ENCODE data around the gene PPIC. TPM values are rescaled to one million over a fixed set of nuclear protein-coding genes. Genes with fewer than 3 reads are reported as not detected.

Gene PPIC
- polyA plus RNA-seq, 3 donors, result not detected

DNA sequence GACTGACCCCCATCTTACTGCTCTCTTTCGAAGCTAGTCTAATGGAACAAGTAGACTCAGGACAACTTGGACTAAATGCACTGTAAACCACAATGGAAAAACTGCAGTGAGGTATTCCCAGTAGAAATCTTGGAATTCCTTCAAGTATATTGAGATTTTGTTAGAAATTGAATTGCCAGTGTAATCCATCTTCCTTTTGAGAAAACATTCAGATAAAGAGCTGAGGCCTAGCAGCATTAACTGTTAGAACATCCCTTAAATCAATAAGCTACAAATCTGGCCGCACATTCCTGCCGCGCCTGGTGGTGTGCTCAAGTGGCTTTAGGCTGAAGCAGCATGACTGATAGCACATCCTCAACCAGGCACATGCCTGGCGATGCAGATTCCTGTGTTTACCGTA is 29.3 kb downstream of the PPIC start:
- Histone ChIP-seq H3K27me3 (ENCODE audit: control insufficient read depth in 2 of 2, insufficient read depth in 2 of 2, low read length in 2 of 2) (no peaks in the 10 kb centered on the region), H3K9me3 (replicated peaks in 1 of 2; ENCODE audit: control insufficient read depth in 1 of 2, insufficient read depth in 1 of 2, low read length in 2 of 2) (no peaks in the 10 kb centered on the region), H3K27ac (ENCODE audit: low read depth in 1 of 2, low read length in 2 of 2) (no peak overlapping the region), H4K20me1 (ENCODE audit: insufficient read depth, low read length) (no peaks in the 10 kb centered on the region), H2AFZ (ENCODE audit: insufficient read depth, low read depth, low read length, poor library complexity, severe bottlenecking) (no peak overlapping the region), H3K4me3 (replicated peaks in 1 of 3; ENCODE audit: low read depth in 2 of 3, low read length in 3 of 3) (no peak overlapping the region), H3K9ac (ENCODE audit: insufficient read depth, low read length, poor library complexity, severe bottlenecking) (no peak overlapping the region), H3K36me3 (replicated peaks in 1 of 2; ENCODE audit: control insufficient read depth in 1 of 2, insufficient read depth in 2 of 2, low read length in 2 of 2) (no peaks in the 10 kb centered on the region), H3K4me2 (replicated peaks; ENCODE audit: extremely low read depth, low read length, poor library complexity, severe bottlenecking) (no peak overlapping the region), H3K4me1 (ENCODE audit: control insufficient read depth in 1 of 2, insufficient read depth in 2 of 2, low read length in 2 of 2) (no peaks in the 10 kb centered on the region), H3K79me2 (ENCODE audit: insufficient read depth, low read length) (no peaks in the 10 kb centered on the region)
- DNase-seq, result no peak
- Mint-ChIP-seq H3K36me3 (peaks cover 11 to 19% of the 10 kb centered on the region in 2 donors), H3K27me3 (ENCODE audit: low read depth in 3 of 3) (peaks cover 0 to 1% (median 0%) of the 10 kb centered on the region in 3 donors), H3K4me3 (no peak overlapping the region), H3K4me1 (no peaks in the 10 kb centered on the region), H3K9me3 (peaks cover 0 to 10% (median 6%) of the 10 kb centered on the region in 7 donors), H3K27ac (no peak overlapping the region)
- TF ChIP-seq, protein P1, sequence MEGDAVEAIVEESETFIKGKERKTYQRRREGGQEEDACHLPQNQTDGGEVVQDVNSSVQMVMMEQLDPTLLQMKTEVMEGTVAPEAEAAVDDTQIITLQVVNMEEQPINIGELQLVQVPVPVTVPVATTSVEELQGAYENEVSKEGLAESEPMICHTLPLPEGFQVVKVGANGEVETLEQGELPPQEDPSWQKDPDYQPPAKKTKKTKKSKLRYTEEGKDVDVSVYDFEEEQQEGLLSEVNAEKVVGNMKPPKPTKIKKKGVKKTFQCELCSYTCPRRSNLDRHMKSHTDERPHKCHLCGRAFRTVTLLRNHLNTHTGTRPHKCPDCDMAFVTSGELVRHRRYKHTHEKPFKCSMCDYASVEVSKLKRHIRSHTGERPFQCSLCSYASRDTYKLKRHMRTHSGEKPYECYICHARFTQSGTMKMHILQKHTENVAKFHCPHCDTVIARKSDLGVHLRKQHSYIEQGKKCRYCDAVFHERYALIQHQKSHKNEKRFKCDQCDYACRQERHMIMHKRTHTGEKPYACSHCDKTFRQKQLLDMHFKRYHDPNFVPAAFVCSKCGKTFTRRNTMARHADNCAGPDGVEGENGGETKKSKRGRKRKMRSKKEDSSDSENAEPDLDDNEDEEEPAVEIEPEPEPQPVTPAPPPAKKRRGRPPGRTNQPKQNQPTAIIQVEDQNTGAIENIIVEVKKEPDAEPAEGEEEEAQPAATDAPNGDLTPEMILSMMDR (IDR thresholded peaks at IDR 0.05), result no peak
- intact Hi-C loops (cut with micrococcal nuclease), result no loop called here
- 100% methylated on average over 3 of the region's 6 CpGs for WGBS (ENCODE audit: insufficient coverage)

DNA sequence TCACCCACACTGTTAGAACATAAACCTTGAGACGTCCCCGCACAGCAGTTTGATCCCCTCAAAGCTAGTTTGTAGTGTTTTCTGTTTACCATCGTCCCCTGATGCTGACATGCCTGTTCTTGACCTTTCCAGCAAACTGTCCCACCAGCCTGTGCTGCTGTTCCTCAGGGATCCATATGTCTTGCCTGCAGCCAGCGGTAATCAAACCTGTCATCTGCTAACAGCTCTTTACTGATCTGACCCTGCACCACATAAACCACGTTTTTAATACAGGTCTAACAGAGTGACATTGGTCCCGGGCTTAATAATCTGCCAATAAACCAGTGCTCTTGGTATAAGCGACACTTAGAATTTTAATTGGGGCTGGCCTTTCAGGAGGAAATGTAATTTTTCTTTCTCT is 34.7 kb downstream of the PPIC start:
- no peak overlapping the region for H3K4me3 ChIP-seq (replicated peaks in 1 of 3; ENCODE audit: low read depth in 2 of 3, low read length in 3 of 3)
- no peak overlapping the region for H2AFZ ChIP-seq (ENCODE audit: insufficient read depth, low read depth, low read length, poor library complexity, severe bottlenecking)
- no peak overlapping the region for H3K27ac Mint-ChIP-seq
- no peaks in the 10 kb centered on the region for H3K36me3 ChIP-seq (replicated peaks in 1 of 2; ENCODE audit: control insufficient read depth in 1 of 2, insufficient read depth in 2 of 2, low read length in 2 of 2)
- H3K27me3 Mint-ChIP-seq (ENCODE audit: low read depth in 3 of 3), result peaks cover 0 to 1% (median 0%) of the 10 kb centered on the region in 3 donors
- H3K4me1 Mint-ChIP-seq, result peaks cover 2% of the 10 kb centered on the region
- intact Hi-C loops (cut with micrococcal nuclease), result no loop called here
- H3K27ac ChIP-seq (ENCODE audit: low read depth in 1 of 2, low read length in 2 of 2), result no peak overlapping the region
- no peak overlapping the region for H3K4me3 Mint-ChIP-seq
- no peaks in the 10 kb centered on the region for H3K9me3 Mint-ChIP-seq
- H3K9ac ChIP-seq (ENCODE audit: insufficient read depth, low read length, poor library complexity, severe bottlenecking), result no peak overlapping the region
- TF ChIP-seq, protein P1 (IDR thresholded peaks at IDR 0.05), result no peak
- no peak overlapping the region for H3K4me2 ChIP-seq (replicated peaks; ENCODE audit: extremely low read depth, low read length, poor library complexity, severe bottlenecking)
- no peak for DNase-seq
- H3K9me3 ChIP-seq (replicated peaks in 1 of 2; ENCODE audit: control insufficient read depth in 1 of 2, insufficient read depth in 1 of 2, low read length in 2 of 2), result no peaks in the 10 kb centered on the region
- H4K20me1 ChIP-seq (ENCODE audit: insufficient read depth, low read length), result no peaks in the 10 kb centered on the region
- H3K4me1 ChIP-seq (ENCODE audit: control insufficient read depth in 1 of 2, insufficient read depth in 2 of 2, low read length in 2 of 2), result no peaks in the 10 kb centered on the region
- peaks cover 4 to 10% of the 10 kb centered on the region in 2 donors for H3K36me3 Mint-ChIP-seq
- no peaks in the 10 kb centered on the region for H3K27me3 ChIP-seq (ENCODE audit: control insufficient read depth in 2 of 2, insufficient read depth in 2 of 2, low read length in 2 of 2)
- 92% methylated on average over 4 of the region's 7 CpGs for WGBS (ENCODE audit: insufficient coverage)
- H3K79me2 ChIP-seq (ENCODE audit: insufficient read depth, low read length), result no peaks in the 10 kb centered on the region

All from CD14-positive monocyte (primary cell).